OCI-LY3 (cell line): Measurements from ENCODE around the gene ABCA2.

Experiments
- CTCF ChIP-seq: fragments of 200-600, 300-600 bp; sonication (generic); IDR thresholded peaks from 2 replicates; pipeline ENCODE4 v1.5.1; 2014; ENCODE audit warnings: antibody characterized with exemption, low read length, low read depth
- EZH2phosphoT487 ChIP-seq: fragments of 200-600 bp; shearing (Covaris generic); IDR thresholded peaks from 2 replicates; pipeline ENCODE4 v1.6.1; 2018; ENCODE audit warnings: antibody characterized with exemption, mixed run types, low read depth

GRCh38 chr9:137075275-137075775 lies 47.3 kb upstream of the ABCA2 start:
- TF ChIP-seq CTCF, result no peak
- TF ChIP-seq EZH2phosphoT487, result no peak
